GM19452 (cell line): ENCODE results near the gene CABP4.
A peak's percentile ranks its signal among the peaks of the same experiment; 100 is the strongest.
"Not testable (repeated sequence)": the region's sequence is repeated elsewhere in the genome, so short reads cannot be mapped to it uniquely, and the experiment has no call there.

Experiments used
- ATAC-seq: cut with Tn5 transposase; IDR thresholded peaks from one replicate; pipeline ENCODE4 v1.9.1; 2021; ENCODE audit not compliant: unreplicated experiment

The CABP4 gene

DNA sequence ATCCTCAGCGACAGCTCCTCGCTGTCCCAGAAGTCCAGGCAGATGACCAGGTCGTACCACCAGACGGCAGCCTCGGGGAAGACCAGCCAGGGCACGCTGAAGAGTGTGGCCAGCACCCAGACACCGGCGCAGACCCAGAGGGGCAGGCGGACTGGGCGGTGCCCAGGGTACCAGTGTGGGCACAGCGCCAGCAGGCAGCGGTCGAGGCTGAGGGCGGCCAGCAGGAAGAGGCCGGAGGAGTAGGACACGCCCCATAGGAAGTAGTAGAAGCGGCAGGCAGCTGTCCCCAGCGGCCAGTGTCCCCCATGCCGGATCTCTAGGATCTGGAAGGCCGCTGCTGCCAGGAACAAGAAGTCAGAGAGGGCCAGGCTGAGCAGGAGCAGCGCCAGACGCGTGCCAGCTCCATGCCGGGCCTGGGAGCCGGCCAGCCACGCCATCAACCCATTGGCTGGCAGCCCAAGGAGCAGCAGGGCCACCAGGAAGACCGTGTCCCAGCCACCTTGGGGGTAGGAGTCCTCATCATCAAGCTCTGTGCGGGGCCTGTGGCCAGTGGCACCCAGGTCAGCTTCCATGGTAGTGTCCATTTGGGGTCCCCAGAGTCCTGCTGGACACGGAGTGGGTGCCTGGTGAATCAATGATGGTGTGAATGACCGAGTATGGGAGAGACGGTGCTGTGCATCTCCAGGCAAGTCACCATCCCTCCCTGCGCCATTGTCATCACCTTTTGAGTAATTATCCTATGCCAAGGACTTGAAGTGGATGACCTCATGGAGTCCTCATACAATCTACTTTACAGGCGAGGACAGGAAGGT lies 2.8 kb upstream of the CABP4 start, which contains the start of gene GPR152:
Gene GPR152 (minus strand): TSS at position 589 of the 812 bp plus-strand sequence. CDS start 5 bp downstream, at position 584.
- ATAC-seq = no peak

DNA sequence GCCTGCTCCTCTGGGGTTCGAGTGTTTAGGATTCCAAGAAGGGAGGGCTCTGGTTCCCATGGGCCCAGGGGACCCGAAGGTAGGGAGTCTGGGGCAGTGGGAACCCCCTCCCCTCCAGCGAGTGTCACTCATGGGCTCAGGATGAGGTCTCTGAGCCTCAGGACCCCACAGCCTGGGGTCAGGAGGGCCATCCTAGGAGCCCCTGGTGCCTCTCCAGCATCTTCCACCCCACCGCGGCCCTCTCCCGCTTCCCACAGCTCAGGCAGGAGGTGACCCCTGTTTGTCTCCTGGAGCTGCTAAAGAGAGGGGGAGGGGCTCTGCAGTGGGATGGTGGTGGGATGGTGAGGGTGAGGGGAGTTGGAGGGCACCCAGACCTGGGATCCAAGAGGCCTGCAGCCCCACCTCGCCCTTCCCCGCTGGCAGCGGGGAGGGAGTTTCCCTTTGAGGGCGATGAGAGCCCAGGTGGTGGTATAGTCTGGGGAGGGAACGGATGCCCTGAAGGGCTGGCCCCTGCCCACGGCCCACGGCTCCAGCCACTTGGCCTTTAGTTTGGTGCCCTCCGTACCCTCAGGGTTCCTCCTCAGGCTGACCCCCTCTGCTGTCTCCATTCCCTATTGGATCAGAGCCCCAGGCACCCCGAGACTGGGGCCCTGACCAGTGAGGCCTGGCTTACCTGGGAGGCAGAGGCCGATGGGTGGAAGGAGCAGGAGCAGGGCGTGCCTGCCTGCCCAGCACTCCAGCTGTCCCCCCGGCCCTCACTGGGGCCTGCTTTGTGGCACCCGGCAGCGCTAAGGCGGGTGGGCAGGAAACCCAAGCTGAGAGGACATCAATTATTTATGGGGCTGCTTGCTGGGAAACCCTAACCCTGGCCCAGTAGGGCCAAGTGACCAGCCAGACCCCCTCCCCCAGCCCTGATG lies 1.1 kb upstream of the CABP4 start:
- no peak for ATAC-seq

DNA sequence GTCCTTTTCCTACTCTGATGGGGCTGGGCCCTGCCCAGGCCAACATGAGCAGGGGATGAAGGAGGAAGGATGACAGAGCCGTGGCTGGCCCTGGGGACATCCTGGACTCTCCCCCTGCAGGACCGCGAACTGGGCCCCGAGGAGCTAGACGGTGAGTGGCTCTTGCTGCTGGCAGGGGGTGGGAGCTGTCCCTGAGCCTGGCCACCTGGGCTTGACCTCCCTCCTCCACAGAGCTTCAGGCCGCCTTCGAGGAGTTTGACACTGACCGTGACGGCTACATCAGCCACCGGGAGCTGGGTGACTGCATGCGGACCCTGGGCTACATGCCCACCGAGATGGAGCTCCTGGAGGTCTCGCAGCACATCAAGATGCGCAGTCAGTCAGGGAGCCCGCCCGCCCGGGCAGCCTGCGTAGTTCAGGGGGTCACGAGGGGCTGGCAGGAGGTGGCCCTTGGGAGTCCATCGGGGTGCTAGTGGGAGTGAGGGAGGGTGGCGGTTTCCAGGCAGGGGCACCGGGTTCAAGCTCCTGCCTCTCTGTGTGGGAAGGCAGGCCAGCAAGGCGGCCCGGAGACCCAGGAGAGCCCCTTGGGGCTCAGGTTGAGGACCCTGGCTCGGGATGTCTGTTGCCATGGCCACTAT lies 1.0 kb downstream of the CABP4 start:
- no peak for ATAC-seq

DNA sequence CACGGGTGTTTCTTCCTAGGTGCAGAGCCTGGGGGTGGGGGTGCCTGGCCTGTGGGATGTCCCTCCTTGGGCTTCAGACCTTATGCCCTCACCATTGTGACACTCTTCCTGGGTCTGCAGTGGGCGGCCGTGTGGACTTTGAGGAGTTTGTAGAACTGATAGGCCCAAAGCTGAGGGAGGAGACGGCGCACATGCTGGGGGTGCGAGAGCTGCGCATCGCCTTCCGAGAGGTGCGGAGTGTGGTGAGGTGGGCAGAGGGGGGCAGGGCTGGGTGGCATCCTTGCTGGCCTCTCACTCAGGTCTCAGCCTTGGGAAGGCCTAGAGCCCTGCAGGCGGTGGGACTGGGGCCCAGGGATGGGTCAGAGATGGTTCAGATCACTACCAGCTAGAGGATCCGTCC lies 2.3 kb downstream of the CABP4 start:
- no peak for ATAC-seq

DNA sequence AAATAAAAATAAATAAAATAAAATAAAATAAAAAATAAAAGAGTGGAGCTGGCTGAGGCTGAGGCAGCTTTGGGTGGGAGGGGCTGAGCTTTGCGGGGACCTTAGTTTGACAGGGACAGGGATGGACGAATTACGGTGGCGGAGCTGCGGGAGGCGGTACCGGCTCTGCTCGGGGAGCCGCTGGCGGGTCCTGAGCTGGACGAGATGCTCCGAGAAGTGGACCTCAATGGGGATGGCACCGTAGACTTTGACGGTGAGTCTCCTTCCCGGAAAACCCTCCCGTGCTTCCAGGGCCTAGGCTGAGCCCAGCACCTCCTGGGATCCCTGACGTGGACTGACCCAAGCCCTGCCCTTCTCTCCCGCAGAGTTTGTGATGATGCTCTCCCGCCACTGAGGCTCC lies 3.1 kb downstream of the CABP4 start:
- no peak for ATAC-seq

DNA sequence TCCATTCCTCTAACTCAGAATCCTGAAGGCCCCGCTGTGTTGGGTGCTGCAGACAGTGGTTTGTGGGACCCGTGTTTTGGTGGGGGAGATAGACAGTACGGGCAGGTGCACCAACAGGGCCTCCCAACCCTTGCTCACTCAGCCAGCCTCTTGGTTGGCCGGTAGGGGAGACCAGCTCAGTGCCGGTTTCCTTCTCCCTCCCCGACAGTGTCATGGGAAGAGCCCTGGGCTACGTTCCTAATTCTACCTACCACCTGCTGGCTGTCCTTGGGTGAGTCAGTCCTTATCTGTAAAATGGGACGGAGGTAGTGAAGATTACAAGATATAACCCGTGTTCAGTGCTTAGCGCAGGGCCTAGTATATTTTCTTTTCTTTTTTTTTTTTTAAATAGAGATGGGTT lies 8.0 kb downstream of the CABP4 start:
- ATAC-seq = no peak

DNA sequence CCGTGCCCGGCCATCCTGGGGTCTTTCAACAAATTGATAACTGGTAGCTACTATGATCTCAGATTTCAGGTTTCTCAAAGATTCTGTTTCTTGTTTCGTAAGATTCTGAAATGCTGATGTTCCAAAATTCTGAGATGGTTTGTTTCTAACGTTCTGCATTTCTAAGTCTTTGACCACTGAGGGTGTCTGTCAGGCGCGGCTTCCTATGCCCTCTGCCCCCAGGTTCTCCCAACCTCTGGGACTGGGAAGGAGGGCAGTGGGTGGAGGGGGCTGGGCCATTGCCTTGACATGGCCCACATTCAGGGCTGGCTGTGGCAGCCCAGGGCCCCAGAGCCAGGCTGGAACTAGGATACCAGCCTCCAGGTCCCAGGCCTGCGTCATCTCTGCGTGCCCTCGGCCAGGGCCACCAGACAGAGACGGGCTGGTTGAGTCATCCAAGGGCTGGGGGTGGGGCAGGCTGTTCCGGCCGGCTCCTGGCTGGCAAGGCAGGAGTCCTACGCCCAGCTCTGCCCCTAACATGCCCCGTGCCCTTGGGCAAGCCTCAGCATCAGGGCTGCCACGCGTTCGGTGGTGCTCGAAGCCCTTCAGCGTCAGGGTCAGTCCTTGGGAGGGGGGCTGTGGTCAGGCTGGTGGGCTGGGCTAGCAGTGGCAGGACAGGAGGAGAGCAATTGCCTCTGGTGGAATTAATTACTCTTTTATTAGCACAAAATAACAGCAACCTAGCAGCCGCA lies 8.7 kb downstream of the CABP4 start:
- ATAC-seq = no peak

DNA sequence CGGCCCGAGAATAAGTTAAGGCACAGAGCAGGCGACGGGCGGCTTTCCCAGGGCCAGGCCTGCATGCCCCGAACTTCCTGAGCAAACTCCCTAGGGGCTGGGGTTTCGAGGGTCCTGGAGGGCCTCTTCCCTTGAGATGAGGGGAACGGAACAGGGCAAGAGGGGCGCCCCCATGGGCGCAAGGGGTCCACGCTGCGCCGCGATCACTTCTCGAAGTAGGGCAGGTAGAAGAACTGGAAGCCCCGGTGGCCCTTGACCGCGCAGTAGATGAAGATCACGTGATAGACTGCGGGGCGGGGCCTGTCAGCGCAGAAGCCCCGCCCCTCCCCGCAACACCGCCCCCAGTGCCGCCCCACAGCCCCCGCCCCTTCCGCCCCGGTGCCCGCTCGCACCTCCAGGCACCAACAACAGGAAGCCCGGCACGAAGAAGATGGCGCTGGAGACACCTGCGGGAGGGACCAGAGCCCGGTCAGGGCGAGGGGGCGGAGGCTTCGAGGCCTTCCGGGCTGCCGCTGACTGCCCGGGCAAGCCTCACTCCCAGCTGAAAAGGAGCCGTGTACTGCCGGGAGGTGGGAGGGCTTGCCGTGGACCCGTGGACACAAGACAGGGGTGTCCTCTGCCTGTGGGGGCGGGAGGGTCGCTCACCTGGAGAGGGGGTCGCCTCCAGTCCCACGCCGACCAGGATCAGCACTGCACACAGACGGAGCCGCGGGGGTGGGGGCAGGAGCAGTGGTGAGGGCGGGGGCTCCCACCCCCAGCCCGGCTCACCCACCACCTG lies 9.4 kb downstream of the CABP4 start:
- peak; percentile 63 for ATAC-seq

DNA sequence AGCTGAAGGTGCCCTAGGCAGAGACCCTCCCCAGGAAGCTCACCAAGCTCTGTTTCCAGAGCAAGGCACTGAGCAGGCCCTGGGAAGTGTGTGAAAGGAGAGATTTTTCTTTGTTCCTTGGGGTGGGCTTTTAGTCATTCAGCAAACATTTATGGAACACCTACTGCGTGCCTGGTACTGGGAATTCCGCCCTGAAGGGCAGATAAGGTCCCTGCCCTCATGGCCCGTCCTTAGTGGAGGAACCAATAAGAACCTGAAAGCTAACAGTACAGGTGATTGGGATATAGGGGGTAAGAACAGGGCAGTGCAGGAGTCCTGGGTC lies 10.0 kb downstream of the CABP4 start:
- no peak for ATAC-seq

DNA sequence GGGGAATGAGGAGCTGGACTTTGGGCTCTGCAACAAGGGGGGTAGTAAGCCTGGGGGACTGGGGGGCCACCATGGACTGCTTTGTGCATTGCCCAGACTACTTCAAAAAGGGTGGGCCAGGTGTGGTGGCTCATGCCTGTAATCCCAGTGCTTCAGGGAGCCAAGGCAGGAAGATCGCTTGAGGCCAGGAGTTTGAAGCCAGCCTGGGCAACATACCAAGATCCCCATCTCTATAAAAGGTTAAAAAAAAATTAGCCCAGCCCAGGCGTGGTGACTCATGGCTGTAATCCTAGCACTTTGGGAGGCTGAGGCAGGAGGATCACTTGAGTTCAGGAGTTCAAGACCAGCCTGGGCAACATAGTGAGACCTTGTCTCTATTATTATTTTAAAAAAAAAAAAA lies 10.4 kb downstream of the CABP4 start:
- ATAC-seq = not testable (repeated sequence)

DNA sequence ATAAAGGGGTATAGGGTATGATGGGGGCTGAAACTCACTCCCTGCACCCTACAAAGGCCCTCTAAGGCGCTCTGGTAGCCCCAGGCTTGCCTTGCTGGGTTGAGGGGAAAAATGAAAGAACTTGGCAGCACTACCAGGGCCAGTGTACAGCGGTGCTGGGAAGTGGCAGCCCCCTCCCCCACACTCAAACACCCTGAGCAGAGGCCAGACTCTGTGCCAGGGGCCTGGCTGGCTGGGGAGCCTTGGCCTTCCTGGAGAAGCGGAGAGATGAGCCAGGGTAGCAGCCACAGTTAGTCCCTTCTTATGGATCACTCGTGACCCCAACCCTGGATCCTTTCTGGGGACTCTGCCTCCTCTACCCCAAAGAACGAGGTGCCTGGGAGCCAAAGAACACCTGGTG lies 11.2 kb downstream of the CABP4 start:
- ATAC-seq = no peak

DNA sequence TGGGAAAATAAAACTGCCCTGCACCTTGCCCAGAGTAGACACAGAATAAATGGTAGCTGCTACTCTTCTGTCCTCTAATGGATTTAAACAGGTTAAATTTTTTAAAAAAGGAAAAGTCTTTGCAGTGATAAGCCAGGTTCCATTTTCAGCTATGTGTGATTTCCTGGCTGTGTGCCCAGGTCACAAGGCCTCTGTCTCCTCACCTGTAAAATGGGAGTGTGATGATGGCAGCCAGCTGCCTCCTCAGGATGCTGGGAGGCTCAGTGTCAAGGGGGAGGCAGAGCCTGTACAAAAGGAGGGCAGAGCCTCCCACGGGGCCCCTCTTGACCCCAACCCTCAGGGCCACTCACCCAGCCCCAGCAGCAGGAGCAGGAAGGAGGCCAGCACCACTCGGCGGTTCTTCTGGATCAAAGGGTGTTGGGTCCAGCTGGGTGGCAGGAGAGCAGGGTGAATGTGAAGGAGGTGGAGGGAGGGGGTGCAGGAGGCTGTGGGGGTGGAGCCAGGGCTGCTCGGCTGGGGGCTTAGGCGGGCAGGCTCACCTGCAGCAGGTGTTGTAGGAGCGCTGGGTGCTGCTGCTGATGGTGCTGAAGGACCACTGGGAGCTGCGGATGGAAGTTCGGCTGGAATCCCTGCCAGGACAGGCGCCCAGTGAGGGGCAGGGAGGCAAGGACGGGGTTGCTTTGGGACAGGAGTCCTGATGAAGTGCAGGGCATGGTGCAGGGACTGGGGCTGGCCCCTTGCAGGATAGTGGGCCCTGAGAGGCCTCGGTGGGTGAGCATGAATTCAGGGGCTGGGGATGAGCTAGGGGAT lies 12.0 kb downstream of the CABP4 start:
- ATAC-seq = no peak

DNA sequence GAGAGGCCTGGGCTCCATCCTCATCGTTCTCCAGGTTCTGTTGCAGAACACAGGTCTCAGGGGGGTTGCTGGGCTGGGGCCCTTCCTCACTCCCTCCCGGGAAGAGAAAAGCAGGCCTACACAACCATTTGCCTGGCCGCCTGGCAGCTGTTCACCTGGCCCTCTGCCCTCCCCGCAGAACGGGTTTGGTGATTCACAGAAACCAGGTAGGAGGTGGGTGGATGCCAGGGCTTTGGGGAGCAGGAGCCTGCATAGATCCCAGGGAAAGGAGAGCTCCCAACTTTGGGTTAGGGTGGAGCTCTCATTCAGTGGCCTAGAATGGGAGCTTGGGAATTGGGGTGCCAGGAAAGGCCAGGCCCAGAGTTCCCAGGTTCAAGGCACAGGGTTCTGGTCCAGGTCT lies 12.9 kb downstream of the CABP4 start:
- no peak for ATAC-seq

DNA sequence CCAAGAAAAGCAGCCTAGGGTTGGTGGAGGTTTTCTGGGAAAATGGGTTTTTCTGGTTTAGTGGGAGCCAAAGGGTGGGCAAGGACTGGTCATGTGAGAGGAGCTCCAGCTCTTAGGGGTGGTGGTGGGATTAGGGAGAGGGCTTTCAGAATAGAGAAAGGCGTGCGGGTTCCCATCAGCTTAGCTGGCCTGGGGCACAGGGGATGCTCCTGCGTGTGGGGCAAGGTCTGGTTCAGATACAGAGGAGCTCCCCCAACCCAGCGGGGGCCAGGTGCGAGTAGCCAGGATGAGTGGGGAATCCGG lies 13.3 kb downstream of the CABP4 start:
- ATAC-seq = no peak

DNA sequence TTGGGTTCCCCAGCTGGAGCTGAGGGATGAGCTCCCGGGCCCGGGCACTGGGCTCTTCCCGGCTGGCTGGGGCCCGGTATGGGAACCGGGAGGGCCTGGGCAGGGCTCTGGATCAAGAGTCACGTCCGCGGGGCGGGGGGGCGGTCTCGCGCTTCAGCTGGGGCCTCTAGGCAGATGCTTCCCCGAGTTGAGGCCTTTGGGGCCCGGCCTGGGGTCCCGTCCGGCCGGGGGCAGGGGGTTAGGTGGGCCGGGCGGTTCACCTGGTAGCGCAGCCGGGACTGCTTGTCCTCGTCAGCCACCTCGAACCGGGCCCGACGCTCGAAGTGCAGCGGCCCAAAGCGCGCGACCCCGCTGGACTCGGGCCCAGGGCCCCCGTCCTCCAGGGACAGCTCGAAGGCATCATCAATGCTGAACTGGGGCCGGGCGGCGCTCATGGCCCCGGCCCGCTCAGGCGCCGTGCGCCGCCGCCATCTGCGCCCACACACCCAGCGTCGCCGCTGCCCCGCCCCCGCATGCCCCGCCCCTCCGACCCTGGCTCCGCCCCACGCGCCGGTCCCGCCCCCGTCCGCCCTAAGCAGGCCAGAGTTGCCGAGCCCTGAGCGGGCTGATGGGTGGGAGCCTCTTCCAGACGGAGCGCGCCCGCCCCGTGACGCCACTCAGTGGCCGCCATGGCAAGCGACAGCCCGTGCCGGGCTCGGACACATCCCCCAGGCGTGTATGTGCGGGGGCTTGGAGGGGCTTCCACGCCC lies 13.8 kb downstream of the CABP4 start, which contains the start of gene TMEM134:
Gene TMEM134 (minus strand): TSS at position 493 of the 749 bp plus-strand sequence. CDS start 59 bp downstream, at position 434.
- peak; percentile 63 for ATAC-seq

DNA sequence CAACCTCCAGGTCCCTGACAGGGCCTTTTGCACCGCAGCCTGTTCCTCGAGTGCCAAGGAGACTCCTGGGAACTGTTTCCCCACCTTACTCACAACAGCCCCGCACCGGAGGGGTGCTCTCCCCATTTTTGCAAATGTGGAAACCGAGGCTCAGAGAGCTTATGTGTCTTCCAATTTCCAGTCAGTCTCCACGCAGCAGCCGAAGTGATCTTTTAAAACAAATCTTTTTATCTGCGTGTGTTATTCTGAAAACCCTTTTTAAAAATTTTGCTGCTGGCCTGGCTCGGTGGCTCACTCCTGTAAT lies 14.3 kb downstream of the CABP4 start:
- no peak for ATAC-seq

DNA sequence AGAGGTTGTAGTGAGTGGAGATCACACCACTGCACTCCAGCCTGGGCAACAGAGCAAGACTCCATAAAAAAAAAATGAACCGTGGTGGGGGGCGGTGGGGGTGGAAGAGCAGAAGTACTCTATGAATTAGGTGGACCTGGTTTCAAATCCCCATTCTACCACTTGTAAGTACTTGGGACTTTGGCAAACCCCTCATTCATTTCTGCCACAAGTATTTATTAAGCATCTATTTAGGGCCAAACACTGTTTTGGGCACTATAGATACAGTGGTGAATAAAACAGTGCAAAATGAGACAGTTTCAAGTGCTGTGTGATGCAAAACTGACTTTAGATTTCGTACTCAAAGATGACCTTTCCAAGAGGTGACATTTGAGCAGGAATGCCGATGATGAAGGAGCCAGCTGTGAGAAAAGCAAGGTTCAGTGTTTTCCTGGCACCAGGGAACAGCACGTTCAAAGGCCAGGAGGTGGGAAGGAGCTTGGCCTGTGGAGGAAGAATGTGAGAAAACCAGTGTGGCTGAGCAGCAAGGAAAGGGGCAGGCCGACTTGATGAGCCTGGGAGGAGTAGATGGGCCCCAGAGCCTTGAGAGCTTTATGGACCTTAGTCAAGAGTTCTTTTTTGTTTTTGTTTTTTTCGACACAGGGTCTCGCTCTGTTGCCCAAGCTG lies 15.3 kb downstream of the CABP4 start:
- ATAC-seq = no peak

DNA sequence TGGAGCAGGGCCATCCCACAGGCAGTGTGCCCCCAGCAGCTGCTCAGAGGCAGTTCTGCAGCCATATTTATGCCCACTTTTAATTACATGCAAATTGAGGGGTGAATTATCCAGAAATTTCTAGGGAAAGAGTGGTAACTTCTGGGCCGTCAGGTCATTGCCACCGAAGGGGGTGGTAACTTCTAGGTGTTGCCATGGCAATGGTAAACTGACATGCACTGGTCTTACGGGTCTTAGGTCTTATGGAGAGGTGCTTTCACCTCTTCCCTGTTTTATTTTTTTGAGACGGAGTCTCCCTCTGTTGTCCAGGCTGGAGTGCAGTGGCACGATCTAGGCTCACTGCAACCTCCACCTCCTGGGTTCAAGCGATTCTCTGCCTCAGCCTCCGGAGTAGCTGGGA lies 17.7 kb downstream of the CABP4 start:
- ATAC-seq = no peak
